D341Med (cell line): Measurements from ENCODE around the gene TMEFF2.
"Not testable (repeated sequence)": the region's sequence is repeated elsewhere in the genome, so short reads cannot be mapped to it uniquely, and the experiment has no call there.

ENCODE experiments used
- DNase-seq: peaks from one replicate; pipeline ENCODE4 v3.0.0; 2012; ENCODE audit warnings: low spot score

The TMEFF2 gene

GRCh38 chr2:191932286-191932685, 262.4 kb downstream of the TMEFF2 start:
- DNase-seq = no peak

- DNase-seq = no peak
These were observed 263.4 kb downstream of the TMEFF2 start for GRCh38 chr2:191931329-191931728.

- no peak for DNase-seq
These were observed 264.5 kb downstream of the TMEFF2 start for GRCh38 chr2:191930205-191930604.

- no peak for DNase-seq
These were observed 265.4 kb downstream of the TMEFF2 start for GRCh38 chr2:191929288-191929687.

- DNase-seq = no peak
These were observed 266.7 kb downstream of the TMEFF2 start for GRCh38 chr2:191927991-191928390.

GRCh38 chr2:191927319-191927867, 267.3 kb downstream of the TMEFF2 start:
- DNase-seq = no peak

GRCh38 chr2:191926671-191927070, 268.1 kb downstream of the TMEFF2 start:
- no peak for DNase-seq

- no peak for DNase-seq
These were observed 271.1 kb downstream of the TMEFF2 start for GRCh38 chr2:191923652-191923997.

GRCh38 chr2:191922736-191923651, 271.7 kb downstream of the TMEFF2 start:
- no peak for DNase-seq

GRCh38 chr2:191921650-191922049, 273.1 kb downstream of the TMEFF2 start:
- not testable (repeated sequence) for DNase-seq

- no peak for DNase-seq
These were observed 274.2 kb downstream of the TMEFF2 start for GRCh38 chr2:191920502-191920901.

- DNase-seq = no peak
These were observed 276.6 kb downstream of the TMEFF2 start for GRCh38 chr2:191917967-191918651.

- no peak for DNase-seq
These were observed 277.3 kb downstream of the TMEFF2 start for GRCh38 chr2:191917430-191917881.

- no peak for DNase-seq
These were observed 277.9 kb downstream of the TMEFF2 start for GRCh38 chr2:191916826-191917225.

- DNase-seq = no peak
These were observed 279.0 kb downstream of the TMEFF2 start for GRCh38 chr2:191915750-191916149.

- DNase-seq = no peak
These were observed 280.9 kb downstream of the TMEFF2 start for GRCh38 chr2:191913796-191914195.

GRCh38 chr2:191912764-191913163, 282.0 kb downstream of the TMEFF2 start:
- no peak for DNase-seq

GRCh38 chr2:191910518-191910917, 284.2 kb downstream of the TMEFF2 start:
- DNase-seq = no peak

GRCh38 chr2:191908874-191909273, 285.9 kb downstream of the TMEFF2 start:
- DNase-seq = no peak

- no peak for DNase-seq
These were observed 287.2 kb downstream of the TMEFF2 start for GRCh38 chr2:191907545-191907944.

GRCh38 chr2:191907091-191907490, 287.6 kb downstream of the TMEFF2 start:
- no peak for DNase-seq

- no peak for DNase-seq
These were observed 289.4 kb downstream of the TMEFF2 start for GRCh38 chr2:191905336-191905735.

GRCh38 chr2:191901031-191901430, 293.7 kb downstream of the TMEFF2 start:
- DNase-seq = no peak
